ENCODE results near the gene FRZB.
"Not testable (repeated sequence)": the region's sequence is repeated elsewhere in the genome, so short reads cannot be mapped to it uniquely, and the experiment has no call there.

FRZB gene, protein sequence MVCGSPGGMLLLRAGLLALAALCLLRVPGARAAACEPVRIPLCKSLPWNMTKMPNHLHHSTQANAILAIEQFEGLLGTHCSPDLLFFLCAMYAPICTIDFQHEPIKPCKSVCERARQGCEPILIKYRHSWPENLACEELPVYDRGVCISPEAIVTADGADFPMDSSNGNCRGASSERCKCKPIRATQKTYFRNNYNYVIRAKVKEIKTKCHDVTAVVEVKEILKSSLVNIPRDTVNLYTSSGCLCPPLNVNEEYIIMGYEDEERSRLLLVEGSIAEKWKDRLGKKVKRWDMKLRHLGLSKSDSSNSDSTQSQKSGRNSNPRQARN
- 0 to 0.07 (median 0) reads per million in 18 experiments for total RNA-seq

DNA sequence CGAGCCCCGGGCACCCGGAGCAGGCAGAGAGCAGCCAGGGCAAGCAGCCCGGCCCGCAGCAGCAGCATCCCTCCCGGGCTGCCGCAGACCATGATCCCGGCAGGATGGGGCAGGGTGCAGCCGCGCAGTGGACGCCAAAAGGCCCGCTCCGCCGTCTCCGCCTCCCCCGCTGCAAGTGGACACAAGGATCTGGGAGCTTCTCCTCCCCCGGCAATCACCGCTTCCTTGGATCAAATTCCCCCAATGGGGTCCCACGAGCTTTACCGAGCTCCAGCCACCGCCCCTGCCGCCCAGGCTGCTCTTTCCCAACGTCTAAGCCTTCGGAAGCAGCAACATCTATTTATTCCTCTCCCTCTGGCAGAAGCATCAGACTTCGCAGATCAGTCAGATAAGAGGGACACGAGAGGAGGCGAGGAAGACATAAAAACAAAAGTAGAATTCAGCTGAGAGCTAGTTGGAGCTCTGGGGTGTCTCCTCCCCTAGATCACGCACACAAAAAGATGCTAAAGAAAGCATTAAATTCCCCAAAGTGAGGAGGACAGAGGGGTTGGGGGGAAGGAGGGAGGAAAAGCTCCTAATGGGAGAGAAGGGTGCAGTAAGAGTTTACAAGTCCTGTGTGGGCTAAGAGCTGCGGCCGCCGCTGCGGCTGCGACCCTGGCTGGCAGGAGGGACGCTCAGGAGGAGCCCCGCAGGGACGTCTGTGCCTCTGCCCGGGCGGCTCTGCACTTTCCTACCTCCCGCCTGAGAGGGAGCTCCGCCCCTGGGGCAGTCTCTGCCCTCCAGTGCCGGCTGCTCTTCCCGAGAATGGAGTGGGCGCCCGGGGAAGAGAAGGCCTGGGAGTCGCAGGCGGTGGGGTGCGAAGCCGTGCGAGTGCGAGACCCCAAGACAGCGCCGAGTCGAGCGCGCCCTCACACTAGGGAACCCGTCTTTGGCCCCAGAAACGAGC, at the start of gene FRZB:
Gene FRZB (minus strand): TSS at position 177 of the 946 bp plus-strand sequence. CDS start 85 bp downstream, at position 92.
- no peak for DNase-seq

DNA sequence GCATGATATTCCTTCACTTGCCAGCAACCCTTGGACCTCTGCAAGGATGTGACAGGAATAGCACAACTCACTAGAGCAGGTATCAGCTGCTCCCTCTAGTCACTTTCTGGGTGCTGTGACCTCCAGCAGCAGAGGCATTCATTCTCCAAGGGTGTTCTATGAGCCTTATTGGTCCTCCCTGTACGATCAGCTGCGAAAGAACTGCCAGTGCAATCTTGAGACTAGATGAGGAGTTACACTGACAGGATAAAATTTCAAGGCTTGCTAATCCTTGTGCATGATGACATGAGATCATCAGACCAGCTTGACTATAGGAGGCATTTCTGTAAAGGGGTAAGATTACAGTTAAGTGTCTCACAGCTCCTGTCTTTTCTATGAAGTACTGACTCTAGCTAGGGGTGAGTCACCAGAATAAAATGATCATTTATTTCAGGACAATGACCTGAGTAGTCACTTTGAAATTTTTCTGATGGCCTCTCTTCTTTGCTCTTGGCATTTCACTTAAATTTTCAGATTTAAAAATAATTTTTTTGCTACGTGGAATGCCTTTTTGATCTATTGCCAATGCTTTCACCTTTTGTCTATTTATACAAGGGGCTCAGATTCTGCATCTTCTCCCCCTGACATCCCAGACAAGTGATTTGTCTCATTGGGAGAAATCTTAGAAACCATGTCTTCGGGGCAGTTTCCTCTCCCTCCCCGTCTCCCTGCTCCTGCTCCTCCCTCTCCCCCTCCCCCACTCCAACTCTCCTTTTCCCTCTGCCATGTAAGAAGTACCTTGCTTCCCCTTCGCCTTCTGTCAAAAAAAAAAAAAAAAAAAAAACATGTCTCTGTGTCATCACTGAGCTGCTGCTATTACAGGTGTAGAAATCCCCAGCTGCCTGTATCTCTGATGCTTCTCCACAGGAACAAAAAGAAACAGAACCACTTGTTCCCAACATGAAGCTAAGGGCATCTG, 49.2 kb upstream of the FRZB start:
- DNase-seq = no peak

DNA sequence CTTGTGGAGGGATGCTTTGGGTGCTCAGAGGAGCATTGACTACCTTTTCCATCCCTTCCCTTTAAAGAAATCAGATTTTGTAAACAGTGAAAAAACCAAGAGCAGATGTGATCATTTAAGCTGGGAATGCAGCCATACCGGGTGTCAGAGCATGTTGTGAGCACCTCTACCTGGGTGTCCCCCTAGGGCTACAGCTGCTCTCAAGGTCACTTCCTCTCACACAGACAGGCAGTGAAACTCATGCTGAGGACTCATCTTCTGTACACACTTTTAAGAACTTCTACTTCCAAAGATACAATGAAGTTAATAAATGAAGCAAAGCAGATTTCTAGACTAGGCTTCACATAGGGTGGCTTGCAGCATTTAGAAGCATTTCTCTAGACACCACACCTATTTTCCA, 48.4 kb upstream of the FRZB start:
- no peak for DNase-seq

DNA sequence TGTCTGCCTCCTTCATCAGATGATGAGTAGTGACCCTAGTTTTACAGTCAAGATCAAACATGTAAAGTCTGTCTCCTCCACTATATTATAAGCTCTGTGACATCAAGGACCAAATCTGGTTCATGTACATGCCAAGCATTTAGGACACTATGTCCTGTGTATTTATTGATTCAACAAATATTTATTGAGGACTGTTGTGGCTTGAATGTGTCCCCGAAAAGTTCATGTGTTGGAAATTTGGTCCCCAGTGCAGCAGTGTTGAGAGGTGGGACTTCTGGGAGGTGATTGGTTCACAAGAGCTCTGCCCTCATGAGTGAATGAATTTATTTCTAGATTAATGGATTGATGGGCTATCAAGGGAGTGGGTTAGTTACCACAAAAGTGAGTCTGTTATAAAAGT, 46.6 kb upstream of the FRZB start:
- no peak for DNase-seq

DNA sequence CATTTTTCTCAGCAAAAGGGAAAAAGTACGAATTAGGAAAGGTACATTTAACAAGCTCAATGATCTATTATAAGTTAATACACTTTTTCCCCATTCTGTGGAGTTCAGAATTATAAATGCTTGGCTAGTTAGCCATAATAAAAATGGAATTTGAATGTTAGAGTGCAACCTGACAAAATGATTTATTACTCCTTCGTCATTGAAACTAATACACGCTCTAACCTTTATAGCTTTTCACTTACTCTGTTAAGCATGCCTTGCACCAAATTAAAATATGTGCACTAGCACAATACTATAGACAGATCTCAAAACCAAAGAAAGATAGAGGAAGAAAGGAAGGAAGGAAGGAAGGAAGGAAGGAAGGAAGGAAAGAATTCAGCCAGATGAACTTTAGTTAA, 46.1 kb upstream of the FRZB start:
- DNase-seq = no peak

DNA sequence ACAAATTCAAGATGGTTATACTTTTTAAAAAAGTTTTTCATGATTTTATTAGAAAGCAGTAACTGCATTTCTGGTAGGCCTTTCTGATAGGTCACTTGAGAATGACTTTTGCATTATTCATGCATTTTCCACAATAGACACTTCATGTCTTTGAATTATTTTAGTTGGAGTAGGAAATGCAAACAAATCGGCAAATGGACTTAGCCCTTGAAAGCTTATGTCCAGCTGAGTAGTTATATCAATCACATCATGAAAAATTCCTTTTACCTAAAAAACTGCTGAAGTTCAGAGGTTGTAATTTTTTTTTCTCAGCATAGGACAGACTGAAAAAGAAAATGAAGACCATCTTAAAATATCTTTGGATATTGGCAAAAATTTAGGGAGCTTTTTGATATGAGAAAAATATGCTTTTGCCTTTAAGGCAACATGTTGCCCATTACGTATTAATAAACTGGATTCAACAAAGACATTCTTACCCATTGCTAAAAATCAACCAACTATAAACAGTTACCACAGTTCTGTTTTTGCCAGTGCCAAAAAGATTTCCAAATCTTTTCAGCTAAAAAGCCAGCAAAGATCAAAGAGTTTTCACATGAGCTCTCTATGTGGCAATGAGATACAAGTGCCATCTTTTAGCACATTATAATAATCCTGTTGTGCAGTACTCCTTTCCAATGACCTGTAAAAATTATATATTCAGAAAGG, 45.5 kb upstream of the FRZB start:
- DNase-seq = no peak

DNA sequence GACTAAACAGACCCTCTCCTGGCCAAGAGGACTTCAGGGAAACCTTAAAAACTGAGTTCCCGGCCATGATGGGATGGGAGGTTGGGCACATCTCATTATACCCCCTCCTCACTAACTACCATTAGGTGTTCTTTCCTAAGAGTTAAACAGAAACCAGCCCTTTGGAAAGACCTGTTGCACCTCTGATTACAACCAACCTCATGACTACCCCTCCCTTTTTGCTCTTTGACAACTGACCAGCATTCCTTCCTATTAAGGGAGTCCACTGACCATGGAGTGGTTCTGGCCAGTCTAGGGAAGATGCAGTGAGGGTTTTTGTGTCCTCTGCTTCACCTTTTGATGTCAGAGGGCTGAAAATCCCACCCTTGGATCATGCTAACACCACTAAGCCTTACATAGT, 44.5 kb upstream of the FRZB start:
- DNase-seq = no peak

DNA sequence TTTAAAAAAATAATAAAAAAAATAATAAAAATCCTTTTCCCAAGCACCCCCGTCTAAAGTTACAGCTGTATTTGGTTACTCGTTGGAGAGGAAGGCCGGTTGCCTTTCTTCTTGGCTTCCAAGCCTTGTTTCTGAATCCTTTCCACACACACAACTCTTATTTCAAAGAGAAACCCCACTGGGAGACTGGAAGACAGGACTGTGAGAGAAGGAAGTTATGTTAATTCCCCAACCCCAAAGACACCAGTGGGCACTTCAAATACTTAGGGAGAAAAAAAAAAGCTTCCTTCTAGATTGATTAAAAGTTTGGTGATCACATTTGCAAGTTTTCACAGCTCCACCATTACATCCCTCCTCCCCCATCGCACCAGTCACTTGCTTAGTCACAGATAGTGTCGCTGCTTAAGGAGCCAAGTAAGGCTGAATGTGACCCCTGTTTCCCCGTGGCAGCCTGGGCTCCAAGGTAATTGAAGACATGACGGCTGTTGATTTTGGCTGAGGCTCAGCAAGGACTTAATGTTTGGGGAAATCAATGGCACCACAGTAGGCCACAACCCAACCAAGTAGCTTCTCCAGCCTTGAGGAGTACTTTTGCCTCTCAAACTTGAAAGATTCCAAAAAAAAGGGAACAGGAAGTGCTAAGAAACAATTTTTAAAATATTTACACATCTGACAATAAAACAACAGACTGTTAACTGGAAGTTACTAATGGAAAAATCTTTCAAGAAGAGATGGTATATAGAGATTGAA, 40.8 kb upstream of the FRZB start:
- no peak for DNase-seq

DNA sequence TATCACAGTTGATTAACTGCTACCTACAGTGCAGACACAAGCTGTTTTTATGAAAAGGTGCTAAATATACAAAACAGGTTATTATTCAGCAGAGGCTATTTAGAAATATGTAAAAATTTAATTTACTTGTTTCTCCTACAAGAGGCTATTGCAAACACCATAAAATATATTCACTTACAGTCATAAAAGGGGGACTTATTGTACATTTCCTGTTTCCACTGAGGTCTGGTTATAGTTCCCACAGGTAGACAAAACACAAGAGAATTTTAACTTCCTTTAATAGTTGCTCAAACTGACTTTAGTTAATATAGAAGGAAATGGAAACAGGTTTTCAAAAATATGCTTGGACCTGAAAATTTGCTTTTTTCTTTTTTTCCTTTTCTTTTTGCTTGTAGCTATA, 40.0 kb upstream of the FRZB start:
- DNase-seq = no peak

DNA sequence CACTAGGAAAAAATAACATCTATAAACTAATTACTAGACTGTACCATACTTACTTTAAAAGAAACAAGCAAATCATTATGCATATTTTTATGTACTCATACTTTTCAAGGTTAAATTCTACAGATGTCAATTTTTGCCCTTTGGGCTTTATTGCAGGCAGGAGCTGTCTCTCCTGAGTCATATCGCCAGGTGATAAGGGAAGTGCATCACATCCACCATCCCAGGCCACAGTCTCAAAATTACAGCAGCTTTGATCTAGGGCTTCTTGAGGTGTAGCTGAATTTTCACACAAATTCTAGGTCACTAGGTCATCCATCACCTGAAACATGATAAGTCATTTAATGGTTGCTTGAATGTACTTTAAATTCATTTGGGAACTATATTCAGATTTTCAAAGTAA, 38.4 kb upstream of the FRZB start:
- no peak for DNase-seq

DNA sequence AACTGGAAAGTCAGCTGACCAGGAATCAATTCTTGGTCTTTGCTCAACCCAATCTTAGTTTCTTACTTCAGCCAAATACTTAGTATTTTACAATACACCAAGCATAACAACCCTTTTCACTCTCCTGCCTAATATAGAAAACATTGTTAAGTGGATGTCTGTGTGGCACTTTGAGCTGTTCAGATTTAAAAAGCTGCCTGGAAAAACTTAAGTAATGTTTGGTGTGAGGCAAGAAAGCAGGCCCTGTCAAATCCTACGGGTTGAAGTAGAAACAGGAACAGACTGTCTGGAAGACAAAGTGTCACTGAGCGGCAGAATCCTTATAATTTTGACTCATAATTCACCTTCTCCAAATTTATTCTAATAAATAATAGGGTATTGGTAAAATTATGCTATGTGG, 37.1 kb upstream of the FRZB start:
- no peak for DNase-seq

DNA sequence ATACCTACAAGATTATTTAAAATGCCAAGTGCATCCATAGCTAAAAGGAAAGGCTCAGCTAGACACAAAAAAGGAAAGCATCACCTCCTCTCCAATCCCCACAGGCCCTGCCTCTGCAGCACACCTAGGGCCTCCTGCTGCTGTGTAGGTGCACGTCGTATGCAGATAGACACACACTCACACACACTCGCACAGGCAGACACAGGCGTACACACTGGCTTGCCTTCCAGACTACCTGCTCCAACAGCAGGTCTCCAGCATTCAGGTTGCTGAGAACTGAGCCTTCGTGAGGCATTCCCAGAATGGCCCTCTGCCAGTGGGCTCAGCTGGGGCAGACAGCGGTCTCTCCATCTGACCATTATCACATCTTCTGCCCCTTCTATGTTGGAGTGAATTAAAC, 35.3 kb upstream of the FRZB start:
- DNase-seq = no peak

DNA sequence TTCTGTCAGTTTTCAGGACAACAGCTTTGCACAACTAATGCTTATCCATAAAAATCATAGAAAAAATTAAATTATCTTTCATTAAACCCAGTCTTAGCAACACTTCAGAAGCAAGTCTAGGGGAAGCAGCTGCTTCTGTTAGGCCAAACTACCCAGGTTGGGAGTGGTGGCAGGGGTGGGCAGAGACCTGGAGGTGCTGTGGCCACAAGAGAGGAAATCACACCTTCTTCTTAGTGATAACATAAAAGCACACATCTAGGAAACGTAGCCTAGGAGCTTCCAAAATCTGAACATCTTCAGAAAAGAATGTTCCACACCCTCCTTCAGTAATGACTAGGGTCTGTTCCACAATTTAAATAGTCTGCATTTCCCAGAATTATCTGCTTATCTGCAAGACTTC, 32.3 kb upstream of the FRZB start:
- no peak for DNase-seq

DNA sequence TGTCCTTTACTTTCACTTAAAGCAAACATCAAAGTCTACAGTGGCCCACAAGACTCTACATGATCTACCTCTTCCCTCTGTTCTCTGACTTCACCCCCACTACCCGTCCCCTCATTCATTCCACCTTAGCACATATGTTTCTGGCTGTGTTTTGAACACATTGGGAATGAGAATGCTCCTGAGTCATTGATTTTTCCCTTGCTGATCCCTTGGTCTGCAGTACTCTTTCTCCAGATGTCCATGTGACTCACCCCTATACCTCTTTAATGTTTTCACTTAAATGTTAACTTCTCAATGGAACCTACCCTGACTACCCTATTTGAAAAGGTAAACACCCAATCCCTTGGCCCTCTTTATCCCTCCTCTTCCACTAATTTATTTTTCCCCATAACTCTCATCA, 30.7 kb upstream of the FRZB start:
- DNase-seq = no peak

DNA sequence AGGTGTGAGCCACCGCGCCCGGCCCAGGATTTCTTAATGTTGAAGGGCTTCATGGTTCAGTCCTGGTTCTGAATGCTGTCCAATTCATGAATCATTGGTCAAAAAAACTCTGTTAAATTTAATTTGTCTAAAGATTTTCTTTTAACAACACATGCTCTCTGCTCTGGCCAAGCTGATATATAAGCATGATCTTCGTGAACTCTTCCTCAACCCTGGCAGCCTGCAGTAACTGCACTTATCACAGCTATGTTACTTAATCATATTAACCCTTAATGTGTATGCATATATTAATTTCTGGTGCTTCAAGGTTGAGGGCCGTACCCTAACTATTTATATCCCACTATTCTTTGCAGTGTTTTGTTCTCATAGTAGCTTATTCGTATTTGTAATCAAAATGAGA, 29.4 kb upstream of the FRZB start:
- DNase-seq = no peak

DNA sequence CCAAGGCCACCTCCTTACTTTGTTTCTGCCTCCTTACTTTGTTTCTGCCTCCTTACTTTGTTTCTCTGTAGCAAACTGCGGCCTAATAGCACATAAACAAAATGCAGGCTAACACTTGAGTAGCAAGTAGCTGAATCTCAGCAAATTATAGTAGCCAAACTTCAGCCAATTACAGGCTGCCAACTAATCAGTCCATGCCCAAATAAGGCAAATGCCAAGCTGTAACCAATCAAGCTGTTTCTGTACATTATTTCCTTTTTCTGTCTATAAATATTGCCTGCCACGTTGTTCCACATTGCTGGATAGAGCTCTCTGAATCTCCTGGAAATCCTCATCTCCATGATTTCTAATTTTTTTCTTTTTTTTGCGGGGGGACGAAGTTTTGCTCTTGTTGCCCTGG, 28.7 kb upstream of the FRZB start:
- DNase-seq = no peak

DNA sequence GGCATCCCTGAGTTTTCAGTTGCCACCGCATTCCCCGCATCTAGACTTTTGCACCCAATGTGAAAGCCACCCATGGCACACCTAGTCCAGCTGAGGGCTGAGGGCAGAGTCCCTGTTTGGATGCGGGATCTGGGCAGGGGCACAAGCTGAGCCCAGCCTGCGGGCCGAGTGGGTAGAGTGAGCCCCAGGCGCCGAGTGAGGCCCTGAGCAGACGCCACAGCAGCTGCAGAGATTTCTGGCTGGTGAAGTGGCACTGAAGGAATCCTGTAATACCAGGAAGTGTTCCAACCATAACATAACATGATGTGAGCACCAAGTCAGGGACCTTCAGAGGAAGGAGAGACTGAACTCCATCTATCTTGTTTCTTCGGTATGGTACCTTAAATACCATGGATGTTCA, 27.7 kb upstream of the FRZB start:
- no peak for DNase-seq

DNA sequence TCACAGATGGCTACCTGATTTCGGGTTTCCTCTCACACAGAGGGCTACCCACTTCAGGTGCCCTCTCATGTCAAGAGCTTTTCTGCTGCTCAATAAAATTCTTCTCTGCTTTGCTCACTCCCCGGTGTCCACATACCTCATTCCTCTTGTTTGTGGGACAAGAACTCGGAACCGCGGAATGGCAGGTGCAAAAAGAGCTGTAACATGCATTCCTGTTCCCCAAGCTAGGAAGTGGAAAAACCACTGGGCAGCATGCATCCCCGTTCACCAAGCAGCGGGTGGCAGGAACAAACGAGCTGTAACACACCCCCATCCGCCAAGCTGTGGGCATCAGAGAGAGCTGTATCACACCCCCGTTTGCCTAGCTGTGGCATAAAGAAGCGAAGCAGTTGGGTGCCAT, 27.2 kb upstream of the FRZB start:
- DNase-seq = no peak

DNA sequence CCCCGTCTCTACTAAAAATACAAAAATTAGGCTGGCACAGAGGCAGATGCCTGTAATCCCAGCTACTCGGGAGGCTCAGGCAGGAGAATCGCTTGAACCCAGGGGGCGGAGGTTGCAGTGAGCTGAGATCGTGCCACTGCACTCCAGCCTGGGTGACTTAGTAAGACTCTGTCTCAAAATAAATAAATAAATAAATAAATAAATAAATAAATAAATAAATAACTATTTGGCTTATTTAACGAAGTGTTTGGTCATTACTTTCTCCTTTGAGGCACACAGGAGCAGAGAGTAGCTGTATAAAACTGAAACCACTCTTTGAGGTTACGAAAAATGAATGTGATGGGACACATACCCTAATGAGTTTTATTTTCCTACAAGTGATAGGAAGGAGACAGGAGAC, 26.6 kb upstream of the FRZB start:
- not testable (repeated sequence) for DNase-seq

DNA sequence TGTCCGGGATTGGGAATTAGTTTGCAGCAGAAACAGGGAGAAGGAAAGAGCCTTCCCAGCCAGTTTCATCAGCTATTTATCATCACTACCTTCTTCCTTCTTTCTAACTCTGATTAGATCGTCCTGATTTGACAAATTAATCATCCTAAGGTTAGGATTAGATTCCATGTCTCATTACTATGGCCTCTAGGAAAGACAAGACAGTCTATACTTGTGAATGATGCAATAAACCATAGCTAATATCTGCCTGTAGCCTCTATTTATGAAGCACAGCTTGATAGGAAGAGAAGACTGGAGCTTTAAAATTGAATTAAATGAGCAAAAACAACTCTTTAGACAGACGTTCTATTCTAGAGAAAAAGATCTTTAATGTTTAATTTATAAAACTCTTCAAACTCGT, 25.2 kb upstream of the FRZB start:
- DNase-seq = no peak

DNA sequence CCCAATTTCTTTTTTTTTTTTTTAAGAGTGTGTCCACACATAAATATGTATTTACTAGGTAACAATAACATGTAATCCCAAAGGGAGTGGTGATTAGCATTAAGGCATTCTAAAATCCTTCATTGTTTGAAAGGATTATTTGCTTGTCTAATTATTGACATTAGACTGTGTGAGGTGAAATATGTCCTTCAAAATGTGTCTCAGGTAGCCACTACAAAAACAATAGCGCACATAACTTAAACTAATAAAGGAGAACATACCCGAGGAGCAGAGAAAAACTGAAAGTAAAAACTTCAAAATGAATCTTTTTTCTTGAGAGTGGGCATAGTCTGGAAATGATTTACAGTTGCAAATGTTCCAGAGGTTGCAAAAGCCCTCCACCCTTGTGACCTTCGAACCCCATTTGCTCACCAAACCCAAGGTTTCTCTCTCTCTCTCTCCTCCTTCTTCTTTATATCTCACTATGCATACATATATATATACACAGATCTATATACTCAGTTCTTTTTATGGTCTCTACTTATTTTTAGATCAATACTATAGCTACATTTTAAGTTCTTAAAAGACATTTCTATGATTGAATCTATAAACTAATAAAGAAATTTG, 24.4 kb upstream of the FRZB start:
- no peak for DNase-seq

Data from inflammatory macrophage (primary cell).